Effector memory CD8-positive, alpha-beta T cell (primary cell): ENCODE measurements around the gene NEURL1.

Source experiments
- ATAC-seq: fragments of 150-1000 bp; cut with Tn5 transposase; replicated peaks from 2 replicates; pipeline ENCODE4 v1.10.0; 2021; ENCODE audit warnings: mild to moderate bottlenecking, moderate library complexity
- DNase-seq, 3 experiments: peaks; one replicate each; pipeline ENCODE4 v3.0.0; 2021
- H3K27ac Mint-ChIP-seq, 2 donors: one replicate each; pipeline ENCODE4 v1.8.0; 2022; ENCODE audit warnings: mild to moderate bottlenecking in 2 of 2, mixed read lengths in 2 of 2, moderate library complexity in 2 of 2
- H3K27me3 Mint-ChIP-seq, 2 donors: one replicate each; pipeline ENCODE4 v1.8.0; 2022; ENCODE audit warnings: mixed read lengths in 2 of 2
- H3K36me3 Mint-ChIP-seq: one replicate; pipeline ENCODE4 v1.8.0; 2022; ENCODE audit warnings: mild to moderate bottlenecking, moderate library complexity, mixed read lengths; ENCODE audit not compliant: insufficient read depth
- H3K4me1 Mint-ChIP-seq, 2 donors: one replicate each; pipeline ENCODE4 v1.8.0; 2022; ENCODE audit warnings: low read depth in 2 of 2, mixed read lengths in 2 of 2
- H3K4me3 Mint-ChIP-seq, 2 donors: one replicate each; pipeline ENCODE4 v1.8.0; 2022; ENCODE audit warnings: mild to moderate bottlenecking in 2 of 2, mixed read lengths in 2 of 2, moderate library complexity in 2 of 2
- H3K9me3 Mint-ChIP-seq, 2 donors: one replicate each; pipeline ENCODE4 v1.8.0; 2022; ENCODE audit warnings: mixed read lengths in 2 of 2

The NEURL1 gene

DNA sequence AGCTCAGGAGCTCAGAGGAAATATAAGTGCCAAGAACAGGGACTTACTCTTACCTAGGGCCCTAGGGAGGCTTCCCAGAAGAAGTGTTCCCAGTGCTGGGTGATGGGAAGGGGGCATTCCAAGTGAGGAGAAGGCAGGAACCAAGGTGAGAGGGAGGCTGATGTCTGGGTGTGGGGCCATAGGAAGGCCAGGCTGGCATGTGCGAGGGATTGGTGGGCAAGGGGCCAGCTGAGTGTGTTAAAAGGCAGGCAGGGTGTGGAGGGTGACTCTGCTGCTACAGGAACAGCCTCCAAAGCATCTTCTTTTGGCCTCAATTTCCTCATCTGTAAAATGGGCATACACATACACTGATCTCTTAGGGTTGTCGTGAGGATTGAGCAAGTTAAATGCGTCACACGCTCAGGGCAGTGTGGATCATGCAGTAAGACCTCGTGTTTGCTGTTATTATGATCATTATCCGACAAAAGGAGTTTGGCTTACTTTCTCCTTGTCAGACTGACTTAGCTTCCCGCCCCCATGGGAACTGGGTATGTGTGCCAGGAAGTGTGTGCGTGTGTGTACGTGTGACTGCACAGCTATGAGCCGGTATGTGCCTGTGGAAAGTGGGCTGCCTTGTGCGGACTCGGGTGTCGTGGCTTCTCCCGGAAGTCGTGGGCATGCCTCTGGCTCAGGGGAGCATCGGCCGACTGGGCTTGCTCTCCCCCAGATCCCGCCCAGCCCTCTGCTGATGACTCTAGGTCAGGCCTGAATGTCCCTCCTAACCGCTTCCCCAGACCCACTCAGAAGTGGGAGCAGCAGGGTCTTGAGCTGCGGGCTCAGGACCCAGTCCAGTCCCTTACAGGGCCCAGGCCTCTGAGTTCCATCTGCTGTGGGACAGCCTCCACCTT lies 59.6 kb downstream of the NEURL1 start:
- no peak for ATAC-seq
- Mint-ChIP-seq H3K27ac (no peak overlapping the region), H3K9me3 (no peaks in the 10 kb centered on the region), H3K4me1 (peaks cover 8 to 10% of the 10 kb centered on the region in 2 donors), H3K36me3 (no peaks in the 10 kb centered on the region), H3K27me3 (peaks cover 57 to 59% of the 10 kb centered on the region in 2 donors), H3K4me3 (no peak overlapping the region)
- DNase-seq, result no peak

DNA sequence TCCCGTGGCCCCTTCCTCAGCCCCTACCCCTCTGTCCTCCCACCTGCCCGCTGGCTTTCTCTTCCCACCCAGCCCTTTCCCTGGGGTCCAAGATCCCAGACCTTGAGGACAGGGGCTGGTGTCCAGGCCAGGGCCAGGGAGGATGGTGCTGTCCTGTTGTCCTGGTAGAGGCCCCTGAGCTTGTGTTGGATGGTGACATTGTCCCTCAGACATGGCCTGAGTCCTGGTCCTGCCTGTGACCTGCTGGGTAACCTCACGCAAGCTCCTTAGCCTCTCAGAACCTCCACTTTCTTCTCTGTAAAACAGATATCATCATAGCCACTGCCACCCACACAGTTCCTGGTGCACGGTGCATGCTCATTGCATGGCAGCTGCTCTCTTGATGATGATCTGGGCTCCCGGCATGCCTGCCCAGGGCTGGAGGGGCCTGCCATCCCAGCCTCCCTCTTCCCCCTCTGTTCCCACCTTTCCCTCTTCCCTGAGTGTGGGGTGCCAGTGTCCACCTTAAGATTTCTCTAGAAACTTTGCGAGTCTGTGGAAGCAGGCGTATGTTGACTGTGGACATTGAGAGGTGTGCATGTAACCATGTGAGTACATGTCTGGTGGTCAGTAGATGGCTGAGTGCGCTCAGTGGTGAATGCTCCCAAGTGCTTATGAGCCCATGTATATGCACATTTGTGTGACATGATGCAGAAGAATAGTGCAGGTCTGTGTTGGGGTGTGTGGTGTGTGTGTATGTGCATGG lies 60.4 kb downstream of the NEURL1 start:
- H3K27me3 Mint-ChIP-seq, result peaks cover 62 to 67% of the 10 kb centered on the region in 2 donors
- H3K36me3 Mint-ChIP-seq, result no peaks in the 10 kb centered on the region
- peaks cover 8 to 10% of the 10 kb centered on the region in 2 donors for H3K4me1 Mint-ChIP-seq
- DNase-seq (no peak), ATAC-seq (no peak)
- no peak overlapping the region for H3K27ac Mint-ChIP-seq
- no peaks in the 10 kb centered on the region for H3K9me3 Mint-ChIP-seq
- peak overlapping the region; percentile 75 to 85 for H3K4me3 Mint-ChIP-seq

DNA sequence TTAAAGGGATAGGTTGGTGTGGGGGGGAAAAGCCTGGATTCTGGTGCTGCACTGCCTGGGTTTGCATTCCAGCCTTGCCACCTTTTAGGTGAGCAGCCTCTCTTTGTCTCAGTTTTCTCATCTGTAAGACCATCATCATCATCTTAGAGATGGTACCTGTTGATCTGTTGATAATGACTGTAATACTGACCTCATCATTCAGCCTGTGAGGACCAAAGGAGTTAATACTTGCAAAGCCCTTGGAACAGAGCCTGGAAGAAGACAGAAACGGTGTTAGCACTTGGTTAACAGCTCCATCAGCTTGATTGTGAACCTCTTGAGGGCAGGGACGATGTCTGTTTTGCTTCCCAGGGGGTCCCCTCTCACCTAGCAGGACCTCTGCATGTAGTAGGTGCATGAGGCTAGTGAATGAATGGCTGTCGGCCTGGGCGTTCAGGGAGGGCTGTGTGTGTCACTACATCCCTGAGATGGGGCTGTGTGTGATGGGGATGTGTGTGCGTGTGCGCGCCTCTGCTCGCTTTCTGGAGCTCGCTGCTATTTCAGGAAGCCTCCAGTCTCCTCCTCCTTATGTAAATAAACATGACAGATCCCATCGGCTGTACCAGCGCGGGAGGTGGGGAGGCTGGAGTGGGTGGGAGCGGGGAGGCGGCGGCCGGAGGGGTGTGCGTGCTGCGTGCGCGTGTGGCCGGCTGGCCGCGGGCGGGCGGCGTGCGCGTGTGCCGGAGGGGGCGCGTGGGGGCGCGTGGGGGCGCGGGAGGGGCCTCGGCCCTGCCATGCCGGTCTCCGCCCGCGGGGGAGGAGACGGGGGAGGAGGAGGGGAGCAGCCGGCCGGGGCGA lies 61.2 kb downstream of the NEURL1 start:
- no peak for DNase-seq

DNA sequence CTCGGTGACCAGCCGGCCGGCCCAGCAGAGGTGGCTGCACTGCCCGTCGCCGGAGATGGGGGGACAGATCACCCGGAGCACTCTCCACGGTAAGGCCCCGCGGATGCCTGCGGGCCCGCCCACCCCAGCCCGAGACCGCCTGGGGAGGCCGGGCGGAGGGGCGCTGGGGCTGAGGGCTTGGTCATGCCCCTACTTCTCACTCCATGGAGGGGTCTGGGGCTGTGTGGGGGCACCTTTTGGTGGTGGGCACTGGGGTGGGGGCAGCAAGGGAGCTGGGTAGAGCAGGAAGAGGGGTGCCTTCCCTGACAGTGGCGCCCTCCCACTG lies 61.8 kb downstream of the NEURL1 start:
- H3K27me3 Mint-ChIP-seq, result peaks cover 57 to 81% of the 10 kb centered on the region in 2 donors
- no peaks in the 10 kb centered on the region for H3K9me3 Mint-ChIP-seq
- no peak overlapping the region for H3K27ac Mint-ChIP-seq
- no peak for ATAC-seq
- no peak for DNase-seq
- peak overlapping the region in 1 of 2 donors; percentile 4 for H3K4me3 Mint-ChIP-seq
- peaks cover 8 to 10% of the 10 kb centered on the region in 2 donors for H3K4me1 Mint-ChIP-seq
- no peaks in the 10 kb centered on the region for H3K36me3 Mint-ChIP-seq

More for the DNA sequence above, 61.2 kb downstream of the NEURL1 start:
- H3K36me3 Mint-ChIP-seq, result no peaks in the 10 kb centered on the region
- H3K27ac Mint-ChIP-seq, result no peak overlapping the region
- H3K9me3 Mint-ChIP-seq, result no peaks in the 10 kb centered on the region
- peak overlapping the region; percentile 75 to 85 for H3K4me3 Mint-ChIP-seq
- H3K27me3 Mint-ChIP-seq, result peaks cover 57 to 75% of the 10 kb centered on the region in 2 donors
- ATAC-seq, result peak; percentile 37
- peaks cover 8 to 10% of the 10 kb centered on the region in 2 donors for H3K4me1 Mint-ChIP-seq

DNA sequence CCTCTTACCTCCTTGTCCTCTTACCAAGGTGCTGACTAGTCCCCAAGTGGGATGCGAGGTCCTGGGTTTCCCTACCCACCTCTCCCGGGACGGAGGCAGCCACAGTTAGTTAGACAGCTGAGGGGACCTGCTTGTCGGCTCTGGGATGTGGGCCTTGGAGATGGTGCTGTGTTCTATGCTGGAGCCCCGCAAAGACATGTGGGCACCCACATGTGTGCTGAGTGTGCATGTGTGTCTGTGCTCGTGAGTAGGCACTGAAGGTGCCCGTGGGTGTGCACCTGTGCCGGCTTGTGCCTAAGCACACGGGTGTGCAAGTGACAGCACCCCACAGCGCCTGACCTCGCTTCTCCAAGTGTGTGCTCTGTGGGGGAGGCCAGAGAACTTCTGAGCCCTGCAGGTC lies 62.2 kb downstream of the NEURL1 start:
- H3K27ac Mint-ChIP-seq, result no peak overlapping the region
- H3K4me3 Mint-ChIP-seq, result peak overlapping the region in 1 of 2 donors; percentile 4
- peaks cover 57 to 85% of the 10 kb centered on the region in 2 donors for H3K27me3 Mint-ChIP-seq
- H3K9me3 Mint-ChIP-seq, result no peaks in the 10 kb centered on the region
- ATAC-seq (no peak), DNase-seq (no peak)
- no peaks in the 10 kb centered on the region for H3K36me3 Mint-ChIP-seq
- peaks cover 8 to 10% of the 10 kb centered on the region in 2 donors for H3K4me1 Mint-ChIP-seq

DNA sequence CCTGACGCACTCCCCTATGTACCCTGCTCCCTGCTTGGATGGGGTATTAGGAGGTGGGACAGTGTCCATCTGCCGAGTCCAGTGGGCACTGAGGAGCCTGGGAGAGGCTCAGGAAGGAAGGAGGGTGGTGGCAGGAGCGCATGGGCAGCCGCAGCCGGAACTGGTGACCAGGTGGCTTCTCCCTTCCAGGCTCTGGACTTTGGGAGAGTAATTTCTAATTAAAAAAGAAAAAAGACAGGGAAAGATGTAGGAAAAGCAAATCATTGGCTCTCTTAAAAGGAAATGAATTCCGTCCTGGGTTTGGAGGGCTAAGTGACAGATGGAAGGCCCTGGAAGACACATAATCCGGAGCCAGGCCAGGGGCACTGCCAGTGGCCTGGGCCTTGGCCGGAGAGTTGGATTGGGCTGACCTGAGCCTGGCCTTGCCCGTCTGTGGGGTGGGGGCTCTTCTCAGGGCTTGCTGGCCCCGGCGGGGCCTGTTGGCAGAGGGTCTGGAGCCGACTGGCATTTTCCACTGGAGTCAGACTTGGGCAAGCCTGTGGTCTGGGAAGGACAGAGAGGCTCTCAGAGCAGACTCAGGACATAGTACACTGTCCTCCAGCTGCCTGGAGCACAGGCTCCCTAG lies 63.0 kb downstream of the NEURL1 start:
- Mint-ChIP-seq H3K9me3 (no peaks in the 10 kb centered on the region), H3K36me3 (no peaks in the 10 kb centered on the region), H3K4me3 (peak overlapping the region in 1 of 2 donors; percentile 10), H3K4me1 (peaks cover 8 to 10% of the 10 kb centered on the region in 2 donors), H3K27ac (no peak overlapping the region), H3K27me3 (peaks cover 57 to 93% of the 10 kb centered on the region in 2 donors)
- DNase-seq (no peak), ATAC-seq (no peak)

DNA sequence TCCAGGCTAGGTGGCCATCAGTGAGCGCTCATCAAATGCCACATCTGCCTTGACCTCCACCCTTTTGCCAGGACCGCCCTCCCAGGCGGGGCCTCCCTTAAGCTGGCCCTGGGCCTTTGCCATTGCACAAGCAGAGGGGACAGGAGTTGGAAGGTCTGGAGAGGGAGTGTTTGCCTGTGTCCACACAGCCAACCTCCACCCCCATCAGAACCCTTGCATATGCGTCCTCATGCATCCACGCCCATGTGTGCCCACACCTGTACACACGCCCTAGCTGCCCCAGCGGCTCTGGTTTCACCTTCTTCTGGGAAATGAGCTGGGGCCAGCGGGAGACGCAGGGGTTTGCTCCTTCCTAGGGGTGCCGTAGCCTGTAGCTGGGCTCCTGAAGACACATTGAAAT lies 64.0 kb downstream of the NEURL1 start:
- H3K27me3 Mint-ChIP-seq, result peaks cover 56 to 96% of the 10 kb centered on the region in 2 donors
- H3K27ac Mint-ChIP-seq, result no peak overlapping the region
- no peak for DNase-seq
- H3K4me3 Mint-ChIP-seq, result no peak overlapping the region
- ATAC-seq, result no peak
- H3K36me3 Mint-ChIP-seq, result no peaks in the 10 kb centered on the region
- H3K9me3 Mint-ChIP-seq, result no peaks in the 10 kb centered on the region
- H3K4me1 Mint-ChIP-seq, result peaks cover 8 to 9% of the 10 kb centered on the region in 2 donors

DNA sequence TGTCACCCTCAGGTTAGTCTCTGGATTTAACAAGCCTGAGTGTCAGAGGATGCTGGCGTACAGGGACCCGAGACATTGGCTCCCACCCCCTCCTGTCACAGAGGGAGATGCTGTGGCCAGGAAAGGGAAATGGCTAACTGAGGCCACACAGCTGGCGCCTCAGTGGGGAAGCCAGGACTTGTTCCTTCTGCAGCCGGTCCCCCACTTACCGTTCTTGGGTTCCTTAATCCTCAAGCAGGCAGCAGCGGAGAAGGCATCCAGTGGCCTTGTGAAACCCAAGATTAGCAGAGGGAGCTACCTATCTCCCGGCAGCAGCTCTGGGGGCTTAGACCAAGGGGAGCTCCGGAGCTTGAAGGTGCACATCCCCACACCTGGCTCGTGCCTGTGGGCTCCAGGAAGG lies 65.4 kb downstream of the NEURL1 start:
- DNase-seq, result no peak
- Mint-ChIP-seq H3K4me1 (peaks cover 8% of the 10 kb centered on the region in 2 donors), H3K27me3 (peaks cover 42 to 90% of the 10 kb centered on the region in 2 donors), H3K4me3 (no peak overlapping the region), H3K27ac (no peak overlapping the region), H3K9me3 (no peaks in the 10 kb centered on the region), H3K36me3 (no peaks in the 10 kb centered on the region)
- no peak for ATAC-seq

DNA sequence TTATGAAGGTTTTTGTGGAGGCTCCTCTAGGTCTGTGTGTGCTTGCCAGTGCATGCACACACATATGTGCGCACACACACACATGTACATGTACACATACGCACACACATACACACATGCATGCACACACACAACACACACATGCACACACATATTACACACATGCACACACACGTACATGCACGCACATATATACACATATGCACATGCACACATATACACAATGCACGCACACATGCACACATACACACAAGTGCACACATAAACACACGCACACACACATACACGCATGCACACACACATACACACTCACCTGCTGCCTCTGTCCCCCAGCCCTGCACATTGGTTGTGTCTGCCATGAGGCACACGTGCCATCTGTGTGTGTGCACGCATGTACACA lies 66.3 kb downstream of the NEURL1 start:
- Mint-ChIP-seq H3K4me1 (peaks cover 1% of the 10 kb centered on the region in 2 donors), H3K9me3 (no peaks in the 10 kb centered on the region), H3K27me3 (peaks cover 33 to 85% of the 10 kb centered on the region in 2 donors), H3K4me3 (no peak overlapping the region), H3K27ac (no peak overlapping the region), H3K36me3 (no peaks in the 10 kb centered on the region)
- ATAC-seq (no peak), DNase-seq (no peak)

DNA sequence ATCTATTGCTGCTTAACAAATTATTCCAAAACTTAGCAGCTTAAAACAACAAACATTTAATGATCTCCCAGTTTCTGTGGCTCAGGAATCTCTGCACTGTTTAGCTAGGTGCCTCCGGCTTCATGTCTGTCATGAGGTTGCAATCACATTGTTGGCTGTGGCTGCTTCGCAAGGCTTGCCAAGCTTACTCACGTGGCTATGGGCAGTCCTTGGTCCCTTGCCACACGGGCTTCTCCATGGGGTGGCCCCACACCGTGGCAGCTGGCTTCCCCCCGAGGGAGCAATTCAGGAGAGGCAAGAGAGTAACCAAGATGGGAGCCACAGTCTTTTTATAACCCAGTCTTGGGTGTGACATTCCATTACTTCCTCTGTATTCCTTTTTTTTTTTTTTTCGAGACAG lies 67.4 kb downstream of the NEURL1 start:
- H3K27ac Mint-ChIP-seq, result no peak overlapping the region
- no peaks in the 10 kb centered on the region for H3K36me3 Mint-ChIP-seq
- H3K4me1 Mint-ChIP-seq, result no peaks in the 10 kb centered on the region
- no peaks in the 10 kb centered on the region for H3K9me3 Mint-ChIP-seq
- DNase-seq (no peak), ATAC-seq (no peak)
- peaks cover 31 to 84% of the 10 kb centered on the region in 2 donors for H3K27me3 Mint-ChIP-seq
- H3K4me3 Mint-ChIP-seq, result no peak overlapping the region

DNA sequence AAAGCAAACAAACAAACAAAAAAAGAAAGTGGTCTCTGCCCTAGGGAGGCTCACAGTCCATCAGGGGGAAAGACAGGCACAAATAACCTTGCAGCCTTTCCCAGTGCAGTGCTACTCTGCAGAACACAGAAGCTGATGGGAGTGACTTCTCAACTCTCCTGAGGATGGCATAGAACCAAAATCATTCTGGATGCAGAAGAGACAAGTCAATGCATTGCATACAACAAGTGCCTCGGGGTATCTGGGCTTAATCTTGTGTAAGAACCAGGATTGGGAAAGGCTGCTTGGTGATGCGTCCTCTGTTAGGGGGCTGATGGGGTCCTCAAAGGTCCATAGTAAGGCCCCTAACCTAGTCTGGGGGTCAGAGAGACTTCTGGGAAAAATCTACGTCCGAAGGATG lies 68.9 kb downstream of the NEURL1 start:
- DNase-seq (no peak), ATAC-seq (no peak)
- Mint-ChIP-seq H3K4me3 (no peak overlapping the region), H3K4me1 (no peaks in the 10 kb centered on the region), H3K9me3 (no peaks in the 10 kb centered on the region), H3K27ac (no peak overlapping the region), H3K27me3 (peaks cover 17 to 69% of the 10 kb centered on the region in 2 donors), H3K36me3 (no peaks in the 10 kb centered on the region)

DNA sequence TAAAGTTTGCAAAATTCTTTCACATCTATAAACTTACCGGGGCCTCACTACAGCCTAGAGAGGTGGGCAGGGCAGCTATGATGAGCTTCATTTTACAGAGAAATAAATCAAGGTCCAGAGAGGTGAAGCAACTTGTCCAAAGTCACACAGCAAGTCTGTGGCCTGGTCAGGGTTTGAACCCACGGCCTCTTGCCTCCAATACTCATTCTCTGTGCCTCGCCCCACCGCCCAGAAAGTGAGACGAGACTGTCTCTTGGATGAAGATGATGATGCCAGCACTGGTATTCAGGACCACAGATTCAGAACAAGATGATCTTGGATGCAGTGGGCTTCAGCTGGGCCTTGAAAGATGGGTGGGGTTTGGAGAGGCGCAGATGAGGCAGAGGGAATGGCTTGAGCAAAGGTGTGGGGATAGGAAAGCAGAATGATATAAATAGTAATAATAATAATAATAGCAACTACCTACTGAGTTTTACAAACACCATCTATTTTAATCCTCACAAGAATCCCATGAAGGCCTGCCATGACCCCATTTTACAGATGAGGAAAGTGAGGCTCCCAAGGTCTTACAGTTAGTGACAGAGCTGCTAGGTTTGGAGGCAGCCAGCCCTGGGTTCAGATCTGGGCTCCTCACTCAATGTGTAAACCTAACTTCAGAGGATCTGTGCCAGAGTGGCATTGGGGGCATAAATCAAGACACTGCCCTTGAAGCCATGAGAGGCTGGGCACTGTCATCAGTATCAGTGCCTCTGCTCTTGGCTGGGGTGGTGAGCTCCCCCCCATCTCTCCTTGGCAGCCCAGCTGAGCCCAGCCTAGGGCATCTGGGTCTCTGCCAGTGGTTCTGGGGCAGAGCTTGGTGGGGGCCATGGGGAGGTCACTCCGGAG lies 70.0 kb downstream of the NEURL1 start:
- Mint-ChIP-seq H3K4me1 (no peaks in the 10 kb centered on the region), H3K4me3 (no peak overlapping the region), H3K36me3 (no peaks in the 10 kb centered on the region), H3K9me3 (no peaks in the 10 kb centered on the region), H3K27me3 (peaks cover 6 to 64% of the 10 kb centered on the region in 2 donors), H3K27ac (no peak overlapping the region)
- ATAC-seq, result no peak
- DNase-seq, result no peak
